ENCODE results near the gene SERBP1.

Gene SERBP1

GRCh38 chr1:67476006-67476482 lies 45.8 kb upstream of the SERBP1 start (continued):
- peak; percentile 93 for TF ChIP-seq PRDM6 (tag by site-specific recombination; IDR thresholded peaks at IDR 0.05)

- ChIA-PET CTCF (interaction anchor here (1.5 kb wide), 1 partner anchor 124 kb away, joined by 8 read pairs; no protein-coding TSS in a partner anchor), POLR2A (no interaction called here)
- Histone ChIP-seq H3K36me3 (ENCODE audit: control insufficient read depth in 2 of 2, insufficient read depth in 1 of 2, low read length in 2 of 2) (no peaks in the 10 kb centered on the region), H3K9me3 (ENCODE audit: control insufficient read depth, insufficient read depth, low read depth, low read length) (no peaks in the 10 kb centered on the region), H3K4me1 (ENCODE audit: control insufficient read depth, insufficient read depth, low read length) (no peaks in the 10 kb centered on the region), H3K27ac (ENCODE audit: extremely low read depth, low read depth, low read length) (no peak overlapping the region), H3K4me3 (ENCODE audit: low read depth, low read length) (no peak overlapping the region)
- TF ChIP-seq ZNF274 (IDR thresholded peaks at IDR 0.05; ENCODE audit: low read length): no peak
- TF ChIP-seq ZNF274 (tag by site-specific recombination; IDR thresholded peaks at IDR 0.05; ENCODE audit: borderline replicate concordance): no peak
- TF ChIP-seq ZNF514 (tag by site-specific recombination; IDR thresholded peaks at IDR 0.05): no peak
- TF ChIP-seq ZNF23 (tag by site-specific recombination; IDR thresholded peaks at IDR 0.05; ENCODE audit: borderline replicate concordance): no peak
- TF ChIP-seq ZNF571 (tag by site-specific recombination; IDR thresholded peaks at IDR 0.05): no peak
- TF ChIP-seq ZNF37A (tag by site-specific recombination; IDR thresholded peaks at IDR 0.05): no peak
Observed at GRCh38 chr1:67472056-67472455, 41.9 kb upstream of the SERBP1 start.

GRCh38 chr1:67469431-67469830 lies 39.2 kb upstream of the SERBP1 start:
- Histone ChIP-seq H3K36me3 (ENCODE audit: control insufficient read depth in 2 of 2, insufficient read depth in 1 of 2, low read length in 2 of 2) (no peaks in the 10 kb centered on the region), H3K4me3 (ENCODE audit: low read depth, low read length) (no peak overlapping the region), H3K4me1 (ENCODE audit: control insufficient read depth, insufficient read depth, low read length) (no peaks in the 10 kb centered on the region), H3K9me3 (ENCODE audit: control insufficient read depth, insufficient read depth, low read depth, low read length) (no peaks in the 10 kb centered on the region), H3K27ac (ENCODE audit: extremely low read depth, low read depth, low read length) (no peak overlapping the region)
- POLR2A ChIA-PET: no interaction called here
- CTCF ChIA-PET: interaction anchor here (0.6 kb wide), 1 partner anchor 704 kb away, joined by 5 read pairs; no protein-coding TSS in a partner anchor
- TF ChIP-seq PRDM2 (tag by site-specific recombination; IDR thresholded peaks at IDR 0.05; ENCODE audit: borderline replicate concordance) (no peak), ZNF521 (tag by site-specific recombination; IDR thresholded peaks at IDR 0.05) (no peak), KLF10 (tag by site-specific recombination; IDR thresholded peaks at IDR 0.05) (no peak), HOXC10 (CRISPR knock-in tag; IDR thresholded peaks at IDR 0.05) (no peak), ZNF146 (tag by site-specific recombination; IDR thresholded peaks at IDR 0.05) (no peak), ZNF133 (tag by site-specific recombination; IDR thresholded peaks at IDR 0.05) (no peak), ZNF404 (tag by site-specific recombination; IDR thresholded peaks at IDR 0.05) (no peak), ZNF37A (tag by site-specific recombination; IDR thresholded peaks at IDR 0.05) (no peak), ZNF114 (tag by site-specific recombination; IDR thresholded peaks at IDR 0.05) (no peak), ZFP41 (tag by site-specific recombination; IDR thresholded peaks at IDR 0.05; ENCODE audit: borderline replicate concordance) (no peak), ZBTB26 (tag by site-specific recombination; optimal IDR thresholded peaks at IDR 0.05) (no peak), ZNF530 (tag by site-specific recombination; IDR thresholded peaks at IDR 0.05; ENCODE audit: low read depth) (no peak), ZSCAN4 (tag by site-specific recombination; IDR thresholded peaks at IDR 0.05) (no peak), ZNF426 (tag by site-specific recombination; IDR thresholded peaks at IDR 0.05) (no peak), ZNF626 (tag by site-specific recombination; IDR thresholded peaks at IDR 0.05) (no peak), ZNF24 (tag by site-specific recombination; IDR thresholded peaks at IDR 0.05) (no peak)
